ENCODE results near the gene SLIT3.
"Not testable (repeated sequence)": the region's sequence is repeated elsewhere in the genome, so short reads cannot be mapped to it uniquely, and the experiment has no call there.

Gene SLIT3

GRCh38 chr5:168651648-168652047 is 649.3 kb downstream of the SLIT3 start:
- DNase-seq, result no peak

GRCh38 chr5:168649306-168649705 is 651.6 kb downstream of the SLIT3 start:
- DNase-seq, result no peak

- DNase-seq, result no peak
These were observed 652.4 kb downstream of the SLIT3 start for GRCh38 chr5:168648576-168648975.

- DNase-seq, result no peak
These were observed 652.9 kb downstream of the SLIT3 start for GRCh38 chr5:168648016-168648415.

GRCh38 chr5:168647083-168647482 is 653.9 kb downstream of the SLIT3 start:
- no peak for DNase-seq

DNA sequence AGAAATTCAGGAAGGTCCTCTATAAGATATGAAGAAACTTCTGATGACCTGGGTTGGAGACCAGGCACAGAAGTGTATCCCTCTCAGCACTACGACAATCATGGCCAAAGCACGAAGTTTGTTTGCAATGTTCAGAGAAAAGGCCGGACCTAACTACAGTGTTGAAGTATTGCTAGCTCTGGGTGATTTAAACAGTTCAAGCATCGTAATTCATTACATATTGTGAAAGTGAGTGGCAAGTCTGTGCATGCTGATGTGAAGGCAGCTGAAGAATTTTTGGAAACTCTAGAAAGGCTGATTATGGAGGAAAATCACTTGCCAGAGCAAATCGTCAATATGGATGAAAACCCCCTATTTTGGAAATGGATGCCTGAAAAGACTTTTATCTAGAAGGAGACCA is 654.6 kb downstream of the SLIT3 start:
- DNase-seq, result no peak

- DNase-seq, result no peak
These were observed 655.7 kb downstream of the SLIT3 start for GRCh38 chr5:168645195-168645594.

DNA sequence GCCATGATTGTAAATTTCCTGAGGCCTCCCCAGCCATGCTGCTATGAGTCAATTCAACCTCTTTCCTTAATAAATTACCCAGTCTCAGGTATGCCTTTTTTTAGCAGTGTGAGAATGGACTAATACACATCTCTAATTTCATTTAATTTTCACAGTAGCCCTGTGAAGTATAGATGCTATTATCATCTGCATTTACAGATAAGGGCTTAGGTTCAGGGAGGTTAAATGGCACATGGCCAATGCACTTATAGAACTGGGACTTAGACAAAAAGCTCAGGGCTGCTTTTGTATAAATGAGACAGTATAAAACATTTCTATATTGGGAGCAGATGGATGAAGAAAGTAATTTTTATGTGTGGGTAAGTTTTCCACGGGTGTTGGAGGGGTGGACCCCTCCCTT is 658.9 kb downstream of the SLIT3 start:
- DNase-seq, result no peak

GRCh38 chr5:168638846-168639245 is 662.1 kb downstream of the SLIT3 start:
- DNase-seq, result not testable (repeated sequence)

- no peak for DNase-seq
These were observed 663.1 kb downstream of the SLIT3 start for GRCh38 chr5:168637793-168638192.

DNA sequence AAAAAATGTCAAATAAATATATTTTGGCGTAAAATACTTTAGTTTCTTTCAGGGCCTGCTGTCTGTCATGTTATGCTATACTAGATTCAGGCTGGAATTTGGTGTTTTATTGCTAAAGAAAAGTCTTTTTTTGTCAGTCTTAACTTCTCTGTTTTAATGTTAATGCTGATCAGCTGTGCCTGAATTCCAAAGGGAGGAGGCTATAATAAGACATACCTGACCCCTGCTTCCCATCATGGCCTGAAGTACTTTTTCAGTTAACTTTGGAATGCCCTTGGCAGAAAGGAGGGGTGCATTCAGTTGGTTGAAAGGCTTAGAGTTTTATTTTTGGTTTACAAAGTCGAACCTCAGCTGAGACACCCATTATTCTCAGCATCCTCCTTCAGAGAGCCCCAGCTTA is 663.7 kb downstream of the SLIT3 start:
- DNase-seq, result no peak

- not testable (repeated sequence) for DNase-seq
These were observed 670.0 kb downstream of the SLIT3 start for GRCh38 chr5:168630958-168631357.

DNA sequence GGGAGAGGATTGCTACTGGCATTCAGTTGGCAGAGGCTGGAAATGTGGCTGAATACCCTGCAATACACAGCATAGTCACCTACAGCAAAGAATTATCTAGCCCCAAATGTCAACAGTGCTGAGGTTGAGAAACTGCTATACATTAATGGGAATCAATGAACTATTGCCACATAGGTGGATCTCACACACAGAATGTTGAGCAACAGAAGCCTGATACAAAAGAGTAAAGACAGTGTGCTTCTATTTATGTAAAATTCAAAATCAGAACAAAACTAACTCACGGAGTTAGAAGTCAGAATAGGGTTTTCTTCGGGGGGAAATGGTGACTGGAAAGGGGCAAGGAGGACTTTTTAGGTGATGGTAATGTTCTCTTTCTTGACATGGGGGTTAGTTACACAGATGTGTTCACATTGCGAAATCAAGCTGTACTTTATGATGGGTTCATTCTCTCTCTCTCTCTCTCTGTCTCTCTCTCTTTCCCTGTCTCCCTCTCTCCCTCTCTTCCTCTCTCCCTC is 676.0 kb downstream of the SLIT3 start:
- no peak for DNase-seq

- DNase-seq, result no peak
These were observed 680.1 kb downstream of the SLIT3 start for GRCh38 chr5:168620807-168621206.

GRCh38 chr5:168614661-168615060 is 686.3 kb downstream of the SLIT3 start:
- DNase-seq, result no peak

- no peak for DNase-seq
These were observed 686.9 kb downstream of the SLIT3 start for GRCh38 chr5:168613996-168614395.

GRCh38 chr5:168613396-168613795 is 687.5 kb downstream of the SLIT3 start:
- DNase-seq, result no peak

GRCh38 chr5:168612996-168613395 is 687.9 kb downstream of the SLIT3 start:
- no peak for DNase-seq

DNA sequence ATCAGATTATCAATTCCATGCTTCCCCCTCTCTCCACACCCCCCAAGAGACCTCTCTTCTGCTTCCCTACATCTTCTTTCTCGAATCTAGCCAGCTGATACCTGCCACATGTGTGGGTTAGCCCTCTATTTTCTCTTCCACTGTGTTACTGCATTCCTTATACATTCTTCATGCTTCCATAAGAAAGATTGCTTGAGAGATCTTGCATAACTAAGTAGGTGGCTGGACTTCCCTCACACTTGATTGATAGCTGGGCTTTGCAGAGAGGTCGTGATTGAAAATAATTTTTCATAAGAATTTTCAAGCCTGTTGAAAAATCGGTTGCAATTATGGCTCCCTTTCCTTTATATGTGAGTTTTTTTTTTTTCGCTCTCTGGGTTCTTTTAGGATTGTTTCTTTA is 688.8 kb downstream of the SLIT3 start:
- DNase-seq, result no peak

Measured in T1000 (cell line).